GM19467 (cell line): ENCODE measurements around the gene FAAP100.

ENCODE experiments used
- ATAC-seq: cut with Tn5 transposase; IDR thresholded peaks from one replicate; pipeline ENCODE4 v1.9.1; 2021; ENCODE audit warnings: mild to moderate bottlenecking, moderate library complexity; ENCODE audit not compliant: unreplicated experiment

The FAAP100 gene

DNA sequence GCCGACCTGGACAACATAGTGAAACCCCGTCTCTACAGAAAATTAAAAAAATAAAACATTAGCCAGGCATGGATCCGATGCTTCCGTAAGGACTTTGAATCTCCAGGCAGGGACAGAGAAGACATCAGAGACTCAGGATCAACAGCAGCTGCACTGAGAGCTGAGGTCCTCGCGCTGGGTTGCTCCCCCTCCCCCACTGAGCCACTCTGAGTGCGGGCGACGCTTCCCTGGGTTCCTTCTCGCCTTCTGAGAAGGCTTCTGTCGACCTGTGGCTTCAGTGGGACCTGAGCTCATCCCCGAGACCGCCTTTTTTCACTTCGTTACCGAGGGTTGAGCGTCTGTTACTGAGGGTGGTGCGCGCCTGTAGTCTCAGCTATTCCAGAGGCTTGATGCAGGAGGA is 60.0 kb downstream of the FAAP100 start:
- no peak for ATAC-seq

DNA sequence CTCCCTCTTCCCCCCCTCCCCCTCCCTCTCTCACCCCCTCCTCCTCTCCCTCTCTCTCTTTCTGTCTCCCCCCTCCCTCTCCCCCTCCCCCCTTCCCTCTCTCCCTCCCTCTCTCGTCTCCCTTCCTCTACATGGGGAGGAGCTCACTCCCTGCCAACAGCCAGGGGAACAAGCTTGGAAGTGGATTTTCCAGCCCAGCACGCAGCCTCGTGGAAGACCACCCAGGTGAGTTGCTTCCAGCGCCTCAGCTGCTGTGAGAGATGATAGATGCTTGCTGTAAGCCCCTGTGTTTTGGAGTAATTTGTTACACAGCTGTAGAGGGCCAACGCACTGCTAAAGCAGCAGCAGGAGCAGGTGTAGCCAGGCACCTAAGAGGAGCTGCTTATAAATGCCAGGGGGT is 60.4 kb downstream of the FAAP100 start:
- no peak for ATAC-seq

DNA sequence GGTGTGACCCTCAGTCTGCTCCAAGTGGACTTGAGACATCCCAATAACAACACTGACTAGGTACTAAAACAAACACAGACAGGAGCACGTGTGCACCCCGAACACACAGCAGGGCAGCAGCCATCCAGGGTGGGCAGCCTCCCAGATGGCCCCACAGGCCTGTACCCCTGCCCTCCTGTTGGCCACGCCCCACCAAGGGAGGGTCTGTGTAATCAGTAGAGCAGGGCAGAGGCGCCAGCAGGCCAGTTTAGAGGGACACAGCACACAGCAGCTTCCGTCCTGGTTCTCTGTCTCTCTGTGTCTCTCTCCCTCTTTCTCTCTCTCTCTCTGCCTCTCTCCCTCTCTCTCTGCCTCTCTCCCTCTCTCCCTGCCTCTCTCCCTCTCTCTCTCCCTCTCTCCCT is 61.0 kb downstream of the FAAP100 start:
- no peak for ATAC-seq

DNA sequence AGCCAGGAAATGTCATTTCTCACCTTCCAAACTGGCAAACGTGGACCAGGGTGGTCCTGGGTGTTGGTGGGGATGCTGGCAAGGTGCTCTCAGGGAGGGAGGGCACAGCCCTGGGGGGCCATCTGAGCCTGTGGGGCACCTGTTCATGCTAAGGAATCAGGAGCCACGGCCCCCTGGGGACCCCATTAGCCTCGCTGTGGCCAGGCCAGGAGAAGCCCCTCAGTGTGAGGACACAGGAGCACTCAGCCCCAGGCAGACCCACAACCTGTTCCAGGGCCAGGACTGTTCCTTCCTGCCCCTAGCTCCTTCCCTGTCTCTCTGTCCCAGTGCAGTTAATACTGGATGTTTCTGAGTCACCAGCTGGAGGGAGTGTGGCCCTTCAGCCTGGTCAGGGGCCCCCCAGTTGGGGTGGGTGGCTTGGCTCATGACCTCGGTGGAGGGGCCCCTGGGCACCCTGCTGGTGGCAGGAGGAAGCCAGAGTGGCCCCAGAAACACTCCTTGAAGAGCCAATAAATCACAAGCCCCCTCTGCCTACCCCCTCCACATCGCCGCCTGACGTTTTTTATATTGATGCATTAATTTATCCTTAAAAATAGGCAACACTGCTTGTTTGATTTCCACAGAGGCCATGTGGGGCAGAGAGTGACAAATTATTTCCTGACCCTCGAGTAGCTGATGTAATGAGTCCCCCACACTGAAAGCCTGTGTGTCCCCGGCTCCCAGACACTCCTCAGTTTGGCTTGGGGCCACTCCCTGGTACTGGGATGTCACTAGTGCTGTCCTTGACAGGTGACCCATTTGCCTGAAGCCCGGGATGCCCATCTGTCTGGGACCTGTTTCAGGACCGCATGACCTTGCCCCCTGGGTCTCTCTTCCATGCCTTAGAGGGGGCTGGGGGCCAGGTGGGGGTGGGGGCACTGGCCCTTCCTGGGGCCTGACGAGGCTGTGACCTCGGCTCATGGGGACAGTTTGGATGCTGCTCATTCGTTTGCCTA is 61.9 kb downstream of the FAAP100 start:
- ATAC-seq: no peak
